H1 (cell line): ENCODE results near the gene ZSCAN4. TPM values are rescaled to one million over a fixed set of nuclear protein-coding genes. Genes with fewer than 3 reads are reported as not detected.

Experiments used
- ASH2L ChIP-seq: fragments of 200-600, 300-600 bp; sonication (generic); IDR thresholded peaks from one replicate; pipeline ENCODE4 v1.7.1; 2017; ENCODE audit warnings: low read length
- BCL11A ChIP-seq, 2 experiments: IDR thresholded peaks; one replicate each; pipeline ENCODE4 v1.6.1; 2011; ENCODE audit warnings: low read depth in 2 of 2, low read length in 2 of 2, mild to moderate bottlenecking in 2 of 2
- CBX8 ChIP-seq: fragments of 300-800, 300-1000 bp; sonication (generic); IDR thresholded peaks from 2 replicates; pipeline ENCODE4 v1.7.1; 2016; ENCODE audit warnings: low read depth, low read length, borderline replicate concordance
- CEBPB ChIP-seq: IDR thresholded peaks from 2 replicates; pipeline ENCODE4 v1.6.1; 2012; ENCODE audit warnings: low read depth, low read length
- CHD1 ChIP-seq: IDR thresholded peaks from 2 replicates; pipeline ENCODE4 v1.6.1; 2012; ENCODE audit warnings: low read depth, low read length, improper control_type of control experiment
- CTCF ChIP-seq, 3 experiments: IDR thresholded peaks; 1 replicate in 2 of 3; 2 replicates in 1 of 3; pipeline versions ENCODE4 v1.5.1 to v1.6.1; 2011; ENCODE audit warnings: low read length in 3 of 3, mild to moderate bottlenecking in 3 of 3, inconsistent platforms in 2 of 3, low read depth in 1 of 3, moderate library complexity in 1 of 3; ENCODE audit not compliant: insufficient read depth in 1 of 3; ENCODE audit errors: control extremely low read depth in 1 of 3
- GTF2F1 ChIP-seq: IDR thresholded peaks from 2 replicates; pipeline ENCODE4 v1.6.1; 2012; ENCODE audit warnings: low read depth, low read length, improper control_type of control experiment, borderline replicate concordance
- KDM5A ChIP-seq: fragments of 200-600 bp; IDR thresholded peaks from 2 replicates; pipeline ENCODE4 v1.7.1; 2012; ENCODE audit warnings: mild to moderate bottlenecking, low read length, inconsistent platforms, mixed read lengths
- MAX ChIP-seq: IDR thresholded peaks from 2 replicates; pipeline ENCODE4 v1.6.1; 2012; ENCODE audit warnings: inconsistent platforms
- NANOG ChIP-seq: IDR thresholded peaks from 2 replicates; pipeline ENCODE4 v1.6.1; 2011; ENCODE audit warnings: low read length, low read depth, mild to moderate bottlenecking, inconsistent platforms; ENCODE audit not compliant: insufficient read depth, poor library complexity, severe bottlenecking
- PHF8 ChIP-seq: fragments of 200-600 bp; sonication (generic); conservative IDR thresholded peaks from 2 replicates; pipeline ENCODE4 v1.7.1; 2012; ENCODE audit warnings: low read depth, mild to moderate bottlenecking, inconsistent platforms, low read length, moderate library complexity
- POLR2A ChIP-seq, 2 experiments: IDR thresholded peaks; 1 replicate in 1 of 2; 2 replicates in 1 of 2; pipeline ENCODE4 v1.6.1; 2011; ENCODE audit warnings: low read depth in 2 of 2, low read length in 2 of 2, mild to moderate bottlenecking in 2 of 2; ENCODE audit errors: control extremely low read depth in 1 of 2
- RXRA ChIP-seq: IDR thresholded peaks from 2 replicates; pipeline ENCODE4 v1.6.1; 2011; ENCODE audit warnings: low read depth, mild to moderate bottlenecking, low read length, moderate library complexity; ENCODE audit not compliant: insufficient read depth
- SAP30 ChIP-seq: fragments of 300-600 bp; sonication (generic); IDR thresholded peaks from 2 replicates; pipeline ENCODE4 v1.7.1; 2012; ENCODE audit warnings: low read length, moderate library complexity, mild to moderate bottlenecking, inconsistent platforms; ENCODE audit not compliant: insufficient read depth, insufficient replicate concordance
- SRF ChIP-seq: IDR thresholded peaks from 2 replicates; pipeline ENCODE4 v1.6.1; 2011; ENCODE audit warnings: mild to moderate bottlenecking, low read depth, low read length, moderate library complexity
- SUZ12 ChIP-seq: fragments of 200-600 bp; sonication (generic); IDR thresholded peaks from 2 replicates; pipeline ENCODE4 v1.6.1; 2012; ENCODE audit warnings: mild to moderate bottlenecking, inconsistent platforms, low read length, moderate library complexity, mixed read lengths
- TAF7 ChIP-seq: optimal IDR thresholded peaks from 2 replicates; pipeline ENCODE3; 2011; ENCODE audit warnings: low read depth, mild to moderate bottlenecking, inconsistent platforms, low read length, moderate library complexity, borderline replicate concordance
- TBP ChIP-seq: IDR thresholded peaks from 2 replicates; pipeline ENCODE4 v1.6.1; 2011; ENCODE audit warnings: low read depth, low read length, improper control_type of control experiment
- TEAD4 ChIP-seq: IDR thresholded peaks from 2 replicates; pipeline ENCODE4 v1.6.1; 2012; ENCODE audit warnings: low read depth, low read length, inconsistent platforms, mixed read lengths
- USF2 ChIP-seq: IDR thresholded peaks from 2 replicates; pipeline ENCODE4 v1.6.1; 2011; ENCODE audit warnings: low read length, improper control_type of control experiment
- polyA plus RNA-seq, 7 experiments: library from polyadenylated mRNA; depleted of rRNA in 3 of 7; stranded (reverse) in 5 of 7; unstranded in 2 of 7; fragments of >200 nt in 5 of 7; fragments of 200-250 nt in 2 of 7; gene quantifications; 1 replicate in 5 of 7; 2 replicates in 1 of 7; 4 replicates in 1 of 7; pipeline versions ENCODE4 v1.2.1 to v1.2.3, GENCODE V29; 2011 to 2013; ENCODE audit warnings: missing spikeins in 2 of 7, mixed read lengths in 2 of 7
- total RNA-seq: library from RNA; stranded (reverse); fragmentation: NEBNext Ultra II Directional; extraction: Animal tissue kit (Norgen Biotek cat#: 25700); gene quantifications from 2 replicates; pipeline ENCODE4 v1.2.1, GENCODE V29; 2021

ZSCAN4 gene
- total and polyA plus RNA-seq, 2 of the 8 experiments (the other 6 are each of a cell fraction or from before 2014, with no cell fraction given), result not detected

GRCh38 chr19:57632987-57633831 is 35.5 kb upstream of the ZSCAN4 start, which contains the start of gene ZNF211 (continued):
- TF ChIP-seq BCL11A (IDR thresholded peaks at IDR 0.05; ENCODE audit: low read depth in 2 of 2, low read length in 2 of 2) (no peak), SAP30 (peak; percentile 17), MAX (no peak), TEAD4 (no peak), TAF7 (no peak), KDM5A (no peak), RXRA (no peak), GTF2F1 (no peak), CTCF (IDR thresholded peaks at IDR 0.05; ENCODE audit: control extremely low read depth in 1 of 3, insufficient read depth in 1 of 3, low read depth in 1 of 3, low read length in 3 of 3) (no peak), USF2 (no peak), NANOG (no peak), CBX8 (no peak), SUZ12 (no peak), CHD1 (no peak), POLR2A (IDR thresholded peaks at IDR 0.05; ENCODE audit: control extremely low read depth in 1 of 2, low read depth in 2 of 2, low read length in 2 of 2) (peak in 1 of 2 experiments; percentile 39; a peak in 1 of 3 replicates), ASH2L (peak; percentile 46), PHF8 (0 out of 2 replicates have a peak, but pooled peaks have one; percentile 45), SRF (no peak), CEBPB (no peak), TBP (peak; percentile 45; the same call in 1 of the 2 replicates)
